ENCODE data around the gene FBXO44.
"Not testable (repeated sequence)": the region's sequence is repeated elsewhere in the genome, so short reads cannot be mapped to it uniquely, and the experiment has no call there.

Gene FBXO44

DNA sequence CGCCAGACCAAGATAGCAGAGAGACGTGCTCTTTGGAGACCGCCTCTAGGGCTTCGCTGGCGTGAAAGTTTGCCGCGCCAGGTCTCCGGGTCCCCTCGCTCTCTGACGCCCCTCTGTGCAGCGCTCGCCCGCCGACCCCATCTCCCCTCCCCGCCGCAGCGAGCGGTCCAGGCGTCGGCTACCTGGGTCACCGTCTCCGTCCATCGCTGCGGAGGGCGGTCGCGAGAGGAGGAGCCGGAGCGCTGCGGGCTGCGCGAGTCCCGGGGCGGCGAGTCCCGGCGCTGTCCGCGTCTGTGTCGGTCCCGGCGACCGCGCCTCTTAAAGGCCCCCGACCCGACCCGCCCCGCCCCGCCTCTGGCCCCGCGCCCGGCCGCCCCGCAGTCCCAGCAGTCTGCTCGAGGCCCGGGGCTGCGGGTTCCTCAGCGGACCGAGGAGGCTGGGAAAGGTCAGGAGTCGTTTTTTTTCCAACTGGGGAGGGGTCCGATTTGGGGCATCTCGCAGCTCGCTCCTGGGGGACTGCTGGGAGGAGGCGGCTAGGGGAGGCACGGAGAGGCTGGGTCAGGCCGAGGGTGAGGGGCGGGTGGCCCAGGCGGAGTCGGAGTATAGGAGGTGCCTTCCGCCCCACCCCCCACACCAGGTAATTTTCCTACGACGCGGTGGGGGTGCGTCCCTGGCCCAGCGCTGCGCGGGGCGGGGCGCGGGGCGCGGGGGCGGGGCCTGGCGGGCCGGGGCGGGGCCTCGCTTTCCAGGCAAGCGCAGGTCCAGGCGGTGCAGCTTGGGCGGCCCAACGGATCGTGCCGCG lies at the start of gene FBXO44, which contains the start of gene FBXO2:
FBXO44 (plus strand) TSS at position 741 of the 802 bp plus-strand sequence. CDS start 959 bp downstream, outside the sequence.
FBXO2 (minus strand) TSS at position 293 of the 802 bp plus-strand sequence; CDS start at position 204, 89 bp downstream.
- no peak for DNase-seq

- DNase-seq: no peak
These were observed 47.9 kb upstream of the FBXO44 start for GRCh38 chr1:11606775-11607174.

DNA sequence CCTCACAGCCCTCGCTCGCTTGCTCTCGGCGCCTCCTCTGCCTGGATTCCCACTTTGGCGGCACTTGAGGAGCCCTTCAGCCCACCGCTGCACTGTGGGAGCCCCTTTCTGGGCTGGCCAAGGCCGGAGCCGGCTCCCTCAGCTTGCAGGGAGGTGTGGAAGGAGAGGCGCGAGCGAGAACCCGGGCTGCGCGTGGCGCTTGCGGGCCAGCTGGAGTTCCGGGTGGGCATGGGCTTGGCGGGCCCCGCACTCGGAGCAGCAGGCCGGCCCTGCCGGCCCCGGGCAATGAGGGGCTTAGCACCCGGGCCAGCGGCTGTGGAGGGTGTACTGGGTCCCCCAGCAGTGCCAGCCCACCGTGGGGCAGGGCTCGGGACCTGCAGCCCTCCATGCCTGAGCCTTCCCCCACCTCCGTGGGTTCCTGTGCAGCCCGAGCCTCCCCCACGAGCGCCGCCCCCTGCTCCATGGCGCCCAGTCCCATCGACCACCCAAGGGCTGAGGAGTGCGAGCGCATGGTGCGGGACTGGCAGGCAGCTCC lies 46.0 kb upstream of the FBXO44 start:
- DNase-seq: not testable (repeated sequence)

GRCh38 chr1:11609378-11609777 lies 45.3 kb upstream of the FBXO44 start:
- DNase-seq: not testable (repeated sequence)

- no peak for DNase-seq
These were observed 44.0 kb upstream of the FBXO44 start for GRCh38 chr1:11610629-11611180.

GRCh38 chr1:11611638-11612327 lies 42.9 kb upstream of the FBXO44 start:
- peak; percentile 40 for DNase-seq

GRCh38 chr1:11613347-11613746 lies 41.3 kb upstream of the FBXO44 start:
- no peak for DNase-seq

- DNase-seq: peak; percentile 12
These were observed 39.6 kb upstream of the FBXO44 start for GRCh38 chr1:11615090-11615489.

DNA sequence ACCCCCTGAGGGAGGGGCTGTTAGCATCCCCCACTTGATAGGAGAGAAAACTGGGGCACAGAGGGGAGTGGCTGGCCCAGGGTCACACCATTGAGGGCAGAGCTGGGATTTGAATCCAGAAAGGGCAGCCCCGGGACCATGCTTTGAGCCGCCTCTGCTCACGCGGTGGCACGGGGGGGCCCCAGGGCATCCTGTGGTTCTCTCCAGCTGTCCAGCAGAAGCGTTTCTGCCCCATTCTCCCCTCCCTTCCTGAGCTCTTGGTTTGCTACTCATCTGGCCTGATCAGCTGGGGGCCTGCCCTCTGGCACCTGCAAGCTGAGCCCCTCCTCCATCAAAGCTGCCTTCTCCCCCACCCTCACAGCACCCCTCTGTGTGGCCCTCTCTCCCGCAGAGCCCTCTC lies 37.9 kb upstream of the FBXO44 start:
- no peak for DNase-seq

- DNase-seq: no peak
These were observed 37.4 kb upstream of the FBXO44 start for GRCh38 chr1:11617314-11617713.

- no peak for DNase-seq
These were observed 36.9 kb upstream of the FBXO44 start for GRCh38 chr1:11617741-11618140.

DNA sequence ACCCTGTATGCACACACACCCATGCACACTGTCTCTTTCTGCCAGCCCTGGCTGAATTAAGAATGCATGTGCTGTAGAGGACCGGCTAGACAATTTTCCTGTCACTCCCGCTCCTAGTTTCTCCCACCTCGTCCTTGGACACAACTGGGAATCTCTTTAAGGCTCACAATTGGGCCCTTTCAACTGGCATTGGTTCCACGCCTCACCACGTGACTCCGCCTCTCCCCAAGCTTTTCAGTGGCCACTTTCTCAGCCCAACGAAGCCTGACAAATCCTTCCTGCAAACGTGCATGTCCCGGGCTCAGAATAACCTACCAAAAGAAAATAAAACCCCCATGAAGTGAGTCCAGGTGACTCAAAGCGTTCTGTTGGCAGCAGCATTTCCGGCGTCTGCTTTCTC lies 34.3 kb upstream of the FBXO44 start:
- no peak for DNase-seq

DNA sequence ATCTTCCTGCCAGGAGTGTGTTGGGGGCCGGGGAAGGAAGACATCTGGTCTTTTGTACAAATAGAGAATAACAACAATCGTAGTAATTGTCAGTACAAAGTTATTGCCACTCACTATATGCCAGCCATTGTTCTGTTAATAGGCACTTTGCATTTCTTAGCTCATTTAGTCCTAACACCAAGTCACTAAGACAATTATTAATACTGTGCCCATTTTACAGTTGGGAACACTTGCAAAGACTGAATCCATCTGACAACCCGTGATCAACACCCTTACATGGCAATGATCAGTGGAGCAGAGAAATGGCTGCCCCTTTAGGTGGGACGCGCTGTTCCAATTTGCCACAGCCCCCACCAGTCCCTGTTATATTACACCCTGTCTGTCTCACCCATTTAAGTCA lies 33.8 kb upstream of the FBXO44 start:
- no peak for DNase-seq

GRCh38 chr1:11622398-11622797 lies 32.3 kb upstream of the FBXO44 start:
- no peak for DNase-seq

- DNase-seq: no peak
These were observed 31.0 kb upstream of the FBXO44 start for GRCh38 chr1:11623702-11624101.

DNA sequence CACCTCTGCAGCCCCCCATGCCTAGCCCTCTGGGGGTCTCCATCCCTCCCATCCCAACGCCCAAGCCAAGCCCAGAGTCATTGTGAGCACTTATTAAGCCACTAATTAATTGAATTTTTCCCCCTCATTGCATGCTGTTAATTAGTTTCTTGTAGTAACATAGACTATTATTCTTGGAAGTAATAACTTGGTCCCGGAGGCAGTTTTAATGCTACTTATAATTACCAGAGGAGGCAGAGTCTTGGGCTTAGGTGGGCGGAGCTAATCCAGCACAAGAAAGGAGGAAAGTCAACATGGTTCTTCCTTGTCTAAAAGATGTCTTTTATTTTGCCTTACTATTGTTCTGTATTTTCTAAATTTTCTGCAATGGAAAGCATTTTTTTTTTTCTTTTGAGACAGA lies 28.1 kb upstream of the FBXO44 start:
- DNase-seq: no peak

DNA sequence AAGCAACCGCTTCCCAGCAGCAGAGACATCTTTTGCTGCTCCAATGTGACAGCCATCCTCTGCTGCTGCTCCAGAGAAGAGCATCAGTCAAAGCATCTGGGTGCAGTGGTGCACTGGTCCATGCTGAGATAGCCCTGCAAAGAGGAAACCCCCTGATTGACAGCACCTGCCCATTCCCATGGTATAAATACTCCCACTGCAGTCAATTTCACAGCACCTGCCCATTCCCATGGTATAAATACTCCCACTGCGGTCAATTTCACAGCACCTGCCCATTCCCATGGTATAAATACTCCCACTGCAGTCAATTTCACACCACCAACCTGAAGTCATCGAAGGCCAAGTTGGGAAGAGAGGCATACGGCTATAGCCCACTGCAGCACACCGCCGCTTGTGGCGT lies 25.9 kb upstream of the FBXO44 start:
- DNase-seq: no peak

- no peak for DNase-seq
These were observed 25.3 kb upstream of the FBXO44 start for GRCh38 chr1:11629184-11630016.

DNA sequence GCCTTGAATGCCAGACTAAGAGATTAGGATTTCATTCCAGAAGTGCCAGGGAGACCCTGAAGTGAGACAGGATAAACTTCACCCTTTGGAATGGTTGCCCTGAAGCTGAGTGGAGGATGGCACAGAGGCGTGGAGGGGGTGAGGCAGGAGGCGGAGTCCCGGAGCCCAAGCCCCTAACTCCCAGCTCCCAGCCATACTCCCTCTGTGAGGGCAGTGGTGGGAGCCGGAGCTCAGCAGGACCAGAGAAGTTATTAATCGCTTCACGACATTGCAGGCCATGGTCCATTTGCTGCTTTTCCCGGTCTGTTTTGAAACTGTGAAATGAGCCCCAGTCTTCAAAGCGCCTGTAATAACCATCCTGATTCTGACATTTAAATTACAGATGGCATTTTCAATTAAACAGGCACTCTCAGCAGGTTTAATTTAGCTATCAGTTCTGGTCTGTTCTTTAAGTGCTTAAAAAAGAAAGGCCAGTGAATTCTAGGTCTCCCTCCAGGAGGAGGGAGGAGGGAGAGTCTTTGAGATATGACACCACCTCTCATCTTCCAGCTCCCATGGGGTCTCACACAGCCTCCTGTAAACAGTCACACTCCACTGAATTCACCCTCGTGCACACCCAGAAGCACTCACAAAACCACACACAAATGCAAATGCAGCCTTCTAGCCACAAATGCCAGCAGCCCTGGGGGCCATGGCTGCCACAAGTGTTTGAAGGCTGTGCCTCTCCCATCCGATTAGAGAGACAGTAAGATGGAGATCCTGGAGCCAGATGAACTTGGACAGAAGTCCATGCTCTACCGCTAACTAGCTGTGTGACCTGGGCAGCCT lies 20.1 kb upstream of the FBXO44 start:
- DNase-seq: no peak

- DNase-seq: no peak
These were observed 16.6 kb upstream of the FBXO44 start for GRCh38 chr1:11638121-11638520.

DNA sequence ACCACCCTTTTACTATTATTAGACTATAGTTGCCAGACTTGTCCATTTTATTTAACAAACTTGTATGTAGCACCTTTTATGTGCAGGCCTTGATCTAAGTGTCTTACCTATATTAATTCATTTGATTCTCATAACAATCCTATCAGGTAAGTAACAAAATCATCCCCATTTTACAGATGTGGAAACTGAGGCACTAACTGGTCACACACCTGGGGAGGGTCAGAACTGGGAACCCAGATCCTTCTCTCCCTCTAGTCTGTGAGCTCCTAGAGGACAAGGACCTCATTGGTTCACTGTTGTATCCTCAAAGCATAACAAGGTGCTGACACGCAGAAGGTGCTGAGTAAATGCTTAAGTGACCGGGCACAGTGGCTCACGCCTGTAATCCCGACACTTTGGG lies 15.3 kb upstream of the FBXO44 start:
- DNase-seq: no peak

- DNase-seq: no peak
These were observed 14.6 kb upstream of the FBXO44 start for GRCh38 chr1:11640101-11640500.
